ENCODE measurements around the gene TMEM41A. TPM values are rescaled to one million over a fixed set of nuclear protein-coding genes. Genes with fewer than 3 reads are reported as not detected.

Gene TMEM41A
- total and polyA plus RNA-seq, 12 donors = 15.8 to 112 (median 33.4) TPM

- H3K9me3 ChIP-seq (replicated peaks in 1 of 3) = no peaks in the 10 kb centered on the region
- intact Hi-C loops (cut with DNase I) = no loop called here
- no peaks in the 10 kb centered on the region for H3K4me1 ChIP-seq (replicated peaks in 1 of 2)
- H3K27ac ChIP-seq = no peak overlapping the region
- no peak overlapping the region for H3K4me3 ChIP-seq
- H3K27me3 ChIP-seq = no peaks in the 10 kb centered on the region
- H3K36me3 ChIP-seq (replicated peaks in 1 of 2) = no peaks in the 10 kb centered on the region
- 92 to 97% (median 92%) methylated on average over 6 of the region's 6 CpGs for WGBS, 4 donors
- DNase-seq = no peak
- no peak for TF ChIP-seq POLR2A (IDR thresholded peaks at IDR 0.05)
- TF ChIP-seq, protein P1, sequence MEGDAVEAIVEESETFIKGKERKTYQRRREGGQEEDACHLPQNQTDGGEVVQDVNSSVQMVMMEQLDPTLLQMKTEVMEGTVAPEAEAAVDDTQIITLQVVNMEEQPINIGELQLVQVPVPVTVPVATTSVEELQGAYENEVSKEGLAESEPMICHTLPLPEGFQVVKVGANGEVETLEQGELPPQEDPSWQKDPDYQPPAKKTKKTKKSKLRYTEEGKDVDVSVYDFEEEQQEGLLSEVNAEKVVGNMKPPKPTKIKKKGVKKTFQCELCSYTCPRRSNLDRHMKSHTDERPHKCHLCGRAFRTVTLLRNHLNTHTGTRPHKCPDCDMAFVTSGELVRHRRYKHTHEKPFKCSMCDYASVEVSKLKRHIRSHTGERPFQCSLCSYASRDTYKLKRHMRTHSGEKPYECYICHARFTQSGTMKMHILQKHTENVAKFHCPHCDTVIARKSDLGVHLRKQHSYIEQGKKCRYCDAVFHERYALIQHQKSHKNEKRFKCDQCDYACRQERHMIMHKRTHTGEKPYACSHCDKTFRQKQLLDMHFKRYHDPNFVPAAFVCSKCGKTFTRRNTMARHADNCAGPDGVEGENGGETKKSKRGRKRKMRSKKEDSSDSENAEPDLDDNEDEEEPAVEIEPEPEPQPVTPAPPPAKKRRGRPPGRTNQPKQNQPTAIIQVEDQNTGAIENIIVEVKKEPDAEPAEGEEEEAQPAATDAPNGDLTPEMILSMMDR (IDR thresholded peaks at IDR 0.05) = no peak
Measured at GRCh38 chr3:185528532-185528931, 29.7 kb upstream of the TMEM41A start.

GRCh38 chr3:185527364-185527763 lies 28.5 kb upstream of the TMEM41A start:
- no peak overlapping the region for H3K4me3 ChIP-seq
- intact Hi-C loops (cut with DNase I) = no loop called here
- no peaks in the 10 kb centered on the region for H3K4me1 ChIP-seq (replicated peaks in 1 of 2)
- TF ChIP-seq POLR2A (IDR thresholded peaks at IDR 0.05) = no peak
- TF ChIP-seq, protein P1 (IDR thresholded peaks at IDR 0.05) = no peak
- no peaks in the 10 kb centered on the region for H3K27me3 ChIP-seq
- peak in 1 of 7 donors; percentile 16 for DNase-seq
- H3K27ac ChIP-seq = no peak overlapping the region
- no peaks in the 10 kb centered on the region for H3K36me3 ChIP-seq (replicated peaks in 1 of 2)
- WGBS, 4 donors = 58 to 72% (median 68%) methylated on average over 7 to 9 of the region's 9 CpGs
- H3K9me3 ChIP-seq (replicated peaks in 1 of 3) = no peaks in the 10 kb centered on the region

DNA sequence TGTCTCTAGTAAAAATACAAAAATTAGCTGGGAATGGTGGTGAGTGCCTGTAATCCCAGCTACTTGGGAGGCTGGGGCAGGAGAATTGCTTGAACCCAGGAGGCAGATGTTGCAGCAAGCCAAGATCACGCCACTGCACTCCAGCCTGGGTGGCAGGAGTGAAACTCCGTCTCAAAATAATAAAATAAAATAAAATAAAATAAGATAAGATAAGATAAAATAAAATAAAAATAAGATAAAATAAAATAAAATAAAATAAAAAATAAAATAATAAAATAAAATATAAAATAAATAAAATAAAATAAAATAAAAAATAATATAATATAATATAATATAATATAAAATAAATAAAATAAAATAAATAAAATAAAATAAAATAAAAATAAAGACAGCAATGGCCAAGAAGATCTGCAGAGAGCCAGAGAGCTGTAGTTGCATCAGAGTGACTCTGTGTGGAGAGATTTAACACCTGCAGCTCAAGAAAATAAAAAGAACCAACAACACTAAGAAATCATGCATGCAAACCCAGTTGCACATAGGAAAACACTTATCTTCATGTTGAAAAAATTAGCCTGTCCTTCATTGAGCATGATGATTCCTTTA lies 27.6 kb upstream of the TMEM41A start:
- TF ChIP-seq, protein P1 (IDR thresholded peaks at IDR 0.05) = no peak
- no peak for TF ChIP-seq POLR2A (IDR thresholded peaks at IDR 0.05)
- intact Hi-C loops (cut with DNase I) = no loop called here
- Histone ChIP-seq H3K4me1 (replicated peaks in 1 of 2) (no peaks in the 10 kb centered on the region), H3K27ac (no peak overlapping the region), H3K4me3 (no peak overlapping the region), H3K27me3 (no peaks in the 10 kb centered on the region), H3K36me3 (replicated peaks in 1 of 2) (no peaks in the 10 kb centered on the region), H3K9me3 (replicated peaks in 1 of 3) (no peaks in the 10 kb centered on the region)
- no peak for DNase-seq
- 70 to 82% (median 74%) methylated on average over 2 of the region's 2 CpGs for WGBS, 4 donors

- WGBS, 4 donors = 85 to 91% (median 90%) methylated on average over 7 of the region's 7 CpGs
Measured at GRCh38 chr3:185521349-185522138, 22.7 kb upstream of the TMEM41A start.

More at GRCh38 chr3:185521349-185522138, 22.7 kb upstream of the TMEM41A start:
- intact Hi-C loops (cut with DNase I) = no loop called here
- no peak for TF ChIP-seq POLR2A (IDR thresholded peaks at IDR 0.05)
- TF ChIP-seq, protein P1 (IDR thresholded peaks at IDR 0.05) = no peak
- H3K27ac ChIP-seq = no peak overlapping the region
- no peak for DNase-seq
- no peaks in the 10 kb centered on the region for H3K9me3 ChIP-seq (replicated peaks in 1 of 3)
- H3K4me1 ChIP-seq (replicated peaks in 1 of 2) = no peaks in the 10 kb centered on the region
- no peaks in the 10 kb centered on the region for H3K36me3 ChIP-seq (replicated peaks in 1 of 2)
- no peaks in the 10 kb centered on the region for H3K27me3 ChIP-seq
- no peak overlapping the region for H3K4me3 ChIP-seq

Measured in adrenal gland (tissue), 12 donors.